B cell (primary cell): Measurements from ENCODE around the gene VAV3. TPM values are rescaled to one million over a fixed set of nuclear protein-coding genes. Genes with fewer than 3 reads are reported as not detected.
"Not testable (repeated sequence)": the region's sequence is repeated elsewhere in the genome, so short reads cannot be mapped to it uniquely, and the experiment has no call there.

ENCODE experiments used
- ATAC-seq: fragments of 200-7000 bp; cut with Tn5 transposase; one replicate; pipeline ENCODE4 v1.10.0; 2021; ENCODE audit warnings: low read depth, mild to moderate bottlenecking, moderate number of reproducible peaks, moderate library complexity
- CTCF ChIA-PET: fragments of 350-600 bp; sonication (Branson Sonifier 250); formaldehyde crosslinking; loops from one replicate; lab custom pipeline; 2021; ENCODE audit warnings: antibody characterized with exemption, inconsistent platforms; lab: Charles Lee
- POLR2A ChIA-PET: fragments of 350-600 bp; sonication (Branson Sonifier 250); formaldehyde crosslinking; loops from one replicate; lab custom pipeline; 2021; ENCODE audit warnings: antibody characterized with exemption; lab: Charles Lee
- DNase-seq: peaks from one replicate; pipeline ENCODE4 v3.0.0; 2013
- H2AFZ ChIP-seq: 2 replicates; pipeline ENCODE4 v1.6.1; 2012; ENCODE audit warnings: mild to moderate bottlenecking, low read depth, low read length; ENCODE audit not compliant: insufficient read depth, poor library complexity, severe bottlenecking
- H3K27ac ChIP-seq, 2 donors: 1 replicate in 1 of 2; 2 replicates in 1 of 2; pipeline ENCODE4 v1.5.1; 2012 to 2013; ENCODE audit warnings: low read length in 2 of 2, mild to moderate bottlenecking in 2 of 2, moderate library complexity in 1 of 2
- H3K27me3 ChIP-seq, 4 experiments: fragments of 200-600 bp in 1 of 4; sonication (generic) in 1 of 4; replicated peaks in 1 of 4; 1 replicate in 2 of 4; 2 replicates in 2 of 4; pipeline versions ENCODE4 v1.6.1 to v1.7.0; 2013 to 2016; ENCODE audit warnings: low read length in 3 of 4, mild to moderate bottlenecking in 2 of 4, mixed read lengths in 1 of 4, moderate library complexity in 1 of 4; ENCODE audit not compliant: insufficient read depth in 4 of 4, control insufficient read depth in 3 of 4; ENCODE audit errors: control extremely low read depth in 1 of 4
- H3K36me3 ChIP-seq, 2 experiments: replicated peaks in 1 of 2; 1 replicate in 1 of 2; 2 replicates in 1 of 2; pipeline versions ENCODE4 v1.6.1 to v1.7.1; 2013; ENCODE audit warnings: low read length in 1 of 2; ENCODE audit not compliant: insufficient read depth in 2 of 2, control insufficient read depth in 1 of 2; ENCODE audit errors: control extremely low read depth in 1 of 2, extremely low read depth in 1 of 2
- H3K4me1 ChIP-seq, 2 donors: fragments of 200-600 bp in 1 of 2; sonication (generic) in 1 of 2; 1 replicate in 1 of 2; 2 replicates in 1 of 2; pipeline versions ENCODE4 v1.5.1 to v1.6.1; 2013 to 2017; ENCODE audit warnings: low read length in 2 of 2; ENCODE audit not compliant: control insufficient read depth in 2 of 2, insufficient read depth in 2 of 2
- H3K4me2 ChIP-seq: replicated peaks from 2 replicates; pipeline ENCODE3; 2012; ENCODE audit warnings: mild to moderate bottlenecking, low read depth, low read length; ENCODE audit not compliant: poor library complexity, severe bottlenecking
- H3K4me3 ChIP-seq, 5 experiments: fragments of 200-600 bp in 1 of 5; sonication (generic) in 1 of 5; 1 replicate in 3 of 5; 2 replicates in 2 of 5; pipeline versions ENCODE4 v1.5.1 to v1.7.0; 2011 to 2016; ENCODE audit warnings: low read length in 4 of 5, mild to moderate bottlenecking in 4 of 5, low read depth in 2 of 5, control low read depth in 1 of 5, moderate library complexity in 1 of 5; ENCODE audit not compliant: insufficient read depth in 1 of 5; ENCODE audit errors: control extremely low read depth in 1 of 5, extremely low read depth in 1 of 5
- H3K79me2 ChIP-seq: fragments of 200-600 bp; sonication (generic); one replicate; pipeline ENCODE4 v1.6.0; 2016; ENCODE audit warnings: low read length; ENCODE audit not compliant: control insufficient read depth, insufficient read depth
- H3K9ac ChIP-seq: fragments of 200-600 bp; sonication (generic); 2 replicates; pipeline ENCODE4 v1.6.1; 2017; ENCODE audit warnings: mild to moderate bottlenecking, low read length, moderate library complexity
- H3K9me3 ChIP-seq, 3 donors: one replicate each; pipeline versions ENCODE4 v1.6.1 to v1.7.1; 2013; ENCODE audit warnings: low read length in 2 of 3; ENCODE audit not compliant: control insufficient read depth in 2 of 3, insufficient read depth in 1 of 3; ENCODE audit errors: control extremely low read depth in 1 of 3
- H4K20me1 ChIP-seq: 2 replicates; pipeline ENCODE4 v1.6.0; 2012; ENCODE audit warnings: mild to moderate bottlenecking, low read length; ENCODE audit not compliant: insufficient read depth, control insufficient read depth, poor library complexity, severe bottlenecking
- H3K27ac Mint-ChIP-seq: one replicate; pipeline ENCODE4 v1.8.0; 2021; ENCODE audit warnings: mixed read lengths
- H3K27me3 Mint-ChIP-seq: one replicate; pipeline ENCODE4 v1.8.0; 2021; ENCODE audit warnings: mixed read lengths
- H3K4me1 Mint-ChIP-seq: one replicate; pipeline ENCODE4 v1.8.0; 2021; ENCODE audit warnings: mixed read lengths
- H3K4me3 Mint-ChIP-seq: one replicate; pipeline ENCODE4 v1.8.0; 2021; ENCODE audit warnings: mixed read lengths
- H3K9me3 Mint-ChIP-seq: one replicate; pipeline ENCODE4 v1.8.0; 2022; ENCODE audit warnings: mixed read lengths; ENCODE audit not compliant: insufficient read depth
- EZH2 ChIP-seq: IDR thresholded peaks from 2 replicates; pipeline ENCODE4 v1.6.1; 2012; ENCODE audit warnings: borderline replicate concordance, low read depth, mild to moderate bottlenecking, moderate library complexity, low read length; ENCODE audit not compliant: insufficient read depth, poor library complexity, severe bottlenecking
- WGBS: methylation state at CpG from one replicate; pipeline ENCODE4 v1.1.5; 2013; ENCODE audit warnings: missing lambda C conversion rate; ENCODE audit not compliant: insufficient coverage; 5-methylcytosine and 5-hydroxymethylcytosine counted together
- intact Hi-C: fragments of 100-400 bp; cut with micrococcal nuclease; formaldehyde crosslinking; loops from one replicate; pipeline ENCODE4 v1.10.0; 2022
- polyA plus RNA-seq: library from polyadenylated mRNA; depleted of rRNA; stranded (reverse); fragments of >200 nt; gene quantifications from 2 replicates; pipeline ENCODE4 v1.2.3, GENCODE V29; 2012
- total RNA-seq, 2 donors: library from RNA; stranded (reverse); fragments of 120-200 nt in 1 of 2; gene quantifications; 1 replicate in 1 of 2; 2 replicates in 1 of 2; pipeline versions ENCODE4 v1.2.3 to v1.2.4, GENCODE V29; 2013 to 2022

Gene VAV3
- total and polyA plus RNA-seq, 2 donors (not counting 1 experiment from before 2014, with no cell fraction given), result 14.8 to 32.5 TPM

DNA sequence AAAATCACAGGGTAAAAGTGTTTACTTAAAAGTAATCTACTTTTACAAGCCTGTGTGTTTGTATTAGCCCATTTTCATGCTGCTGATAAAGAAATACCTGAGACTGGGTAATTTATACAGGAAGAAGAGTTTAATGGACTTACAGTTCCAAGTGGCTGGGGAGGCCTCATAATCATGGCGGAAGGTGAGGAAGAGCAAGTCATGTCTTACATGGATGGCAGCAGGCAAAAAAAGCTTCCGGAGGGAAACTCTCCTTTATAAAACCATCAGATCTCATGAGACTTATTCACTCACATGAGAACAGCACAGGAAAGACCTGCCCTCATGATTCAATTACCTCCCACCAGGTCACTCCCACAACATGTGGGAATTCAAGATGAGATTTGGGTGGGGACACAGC is 71.6 kb downstream of the VAV3 start:
- H3K4me3 ChIP-seq, intact Hi-C loops, DNase-seq, H2AFZ ChIP-seq, ATAC-seq, H3K27me3 Mint-ChIP-seq, H3K9me3 ChIP-seq, H3K4me2 ChIP-seq, H3K9me3 Mint-ChIP-seq, H3K27me3 ChIP-seq, POLR2A ChIA-PET, H4K20me1 ChIP-seq, H3K9ac ChIP-seq, H3K4me3 Mint-ChIP-seq, H3K36me3 ChIP-seq: not testable (repeated sequence)
- WGBS, result no CpG with 5 or more reads among the region's 2 CpGs
- peaks cover 76% of the 10 kb centered on the region for H3K4me1 Mint-ChIP-seq
- peak overlapping the region; percentile 80 for H3K27ac Mint-ChIP-seq
- CTCF ChIA-PET, result interaction anchor here (1.0 kb wide), 1 partner anchor 110 kb away, joined by 3 read pairs; no protein-coding TSS in a partner anchor
- H3K79me2 ChIP-seq, result peaks cover 70% of the 10 kb centered on the region
- H3K27ac ChIP-seq, result peak overlapping the region; percentile 34 to 93
- H3K4me1 ChIP-seq, result peaks cover 65 to 69% of the 10 kb centered on the region in 2 donors

DNA sequence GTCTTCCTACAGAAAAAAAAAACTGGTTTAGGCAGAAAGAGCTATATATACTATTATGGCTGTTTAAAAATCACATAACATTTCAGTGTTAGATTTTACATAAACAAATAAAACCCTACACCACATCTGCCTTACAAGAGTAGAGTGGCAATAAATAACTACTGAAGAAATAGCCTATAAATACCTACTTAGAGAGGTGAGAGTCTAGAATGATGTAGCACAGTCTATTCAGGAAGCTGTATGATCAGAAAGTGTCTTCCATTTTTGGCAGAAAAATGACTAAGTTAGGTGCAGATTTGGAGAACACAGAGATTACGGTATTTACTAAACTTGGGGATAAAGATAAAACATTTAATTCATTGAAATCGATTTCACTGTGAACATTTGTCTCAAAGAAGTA is 75.5 kb downstream of the VAV3 start:
- H4K20me1 ChIP-seq, result no peaks in the 10 kb centered on the region
- ATAC-seq, result no peak
- peaks cover 29 to 42% of the 10 kb centered on the region in 2 donors for H3K4me1 ChIP-seq
- no peaks in the 10 kb centered on the region for H3K27me3 Mint-ChIP-seq
- no peak overlapping the region for H3K27ac ChIP-seq
- H3K27me3 ChIP-seq, result no peaks in the 10 kb centered on the region
- no peak overlapping the region for H3K4me3 Mint-ChIP-seq
- ChIA-PET POLR2A (no interaction called here), CTCF (no interaction called here)
- no CpG with 5 or more reads among the region's 2 CpGs for WGBS
- no peak overlapping the region for H3K9ac ChIP-seq
- peaks cover 0 to 7% (median 4%) of the 10 kb centered on the region in 3 donors for H3K9me3 ChIP-seq
- H3K4me2 ChIP-seq, result no peak overlapping the region
- H3K36me3 ChIP-seq, result no peaks in the 10 kb centered on the region
- no peaks in the 10 kb centered on the region for H3K9me3 Mint-ChIP-seq
- peaks cover 66% of the 10 kb centered on the region for H3K4me1 Mint-ChIP-seq
- H3K4me3 ChIP-seq, result no peak overlapping the region
- peak overlapping the region; percentile 56 for H3K27ac Mint-ChIP-seq
- intact Hi-C loops, result no loop called here
- TF ChIP-seq EZH2, result no peak
- no peak overlapping the region for H2AFZ ChIP-seq
- peaks cover 98% of the 10 kb centered on the region for H3K79me2 ChIP-seq
- DNase-seq, result no peak
